Activated CD8-positive, alpha-beta memory T cell treated with anti-CD3 and anti-CD28 coated beads, Interleukin-2, amount 50 U/mL, for 1 hour (primary cell): ENCODE data around the gene FAM200B.

Experiments
- DNase-seq: peaks from one replicate; pipeline ENCODE4 v3.0.0-alpha.2; 2020; ENCODE audit errors: extremely low read depth

FAM200B gene

DNA sequence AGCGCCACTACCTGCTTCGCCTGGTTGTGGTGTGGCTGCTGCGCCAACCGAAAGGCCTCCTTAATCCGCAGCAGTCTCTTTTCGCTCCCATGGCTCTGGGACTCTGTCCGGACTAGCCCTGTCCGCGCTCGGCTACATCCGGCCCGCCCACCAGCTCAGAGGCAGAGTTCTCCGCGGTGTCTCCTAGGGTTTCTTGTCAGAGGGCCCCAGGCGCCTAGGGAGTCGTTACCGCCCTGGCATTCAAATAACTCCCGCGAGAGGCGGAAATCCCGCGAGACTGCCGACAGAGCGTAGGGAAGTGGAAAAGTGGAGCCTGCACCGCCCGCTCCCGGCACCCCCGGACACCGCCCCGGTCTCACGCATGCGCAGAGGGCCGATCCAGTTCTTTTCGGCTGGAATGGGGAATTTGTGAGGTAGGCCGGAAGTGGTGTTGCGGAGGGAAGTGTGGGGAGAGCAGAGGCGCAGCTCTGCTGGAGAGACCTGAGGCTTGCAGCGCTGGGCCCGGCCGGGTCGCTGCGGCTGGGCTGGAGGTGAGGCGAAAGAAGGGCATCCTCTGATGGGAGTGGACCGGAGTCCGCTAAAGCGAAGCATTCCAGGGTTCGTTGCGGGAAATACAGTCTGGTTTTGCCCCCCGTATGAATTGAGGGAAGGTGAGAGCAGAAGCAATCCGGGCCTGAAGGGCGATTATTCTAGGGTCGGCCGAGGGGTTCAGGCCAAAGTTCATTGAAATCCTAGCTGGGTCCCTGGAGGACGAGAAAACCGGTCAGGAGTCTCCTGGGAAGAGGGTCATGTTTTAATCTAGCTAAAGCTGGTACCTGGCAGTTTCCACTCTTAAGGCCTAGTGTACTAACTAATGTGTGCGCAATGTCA, at the start of gene FAM200B:
Gene FAM200B, plus strand, starts transcription at position 456 of the 870 bp plus-strand sequence. CDS start 5,151 bp downstream, outside the sequence.
- peak; percentile 76 for DNase-seq

GRCh38 chr4:15636818-15637217, 44.8 kb upstream of the FAM200B start:
- no peak for DNase-seq

GRCh38 chr4:15638418-15638817, 43.2 kb upstream of the FAM200B start:
- DNase-seq, result no peak

DNA sequence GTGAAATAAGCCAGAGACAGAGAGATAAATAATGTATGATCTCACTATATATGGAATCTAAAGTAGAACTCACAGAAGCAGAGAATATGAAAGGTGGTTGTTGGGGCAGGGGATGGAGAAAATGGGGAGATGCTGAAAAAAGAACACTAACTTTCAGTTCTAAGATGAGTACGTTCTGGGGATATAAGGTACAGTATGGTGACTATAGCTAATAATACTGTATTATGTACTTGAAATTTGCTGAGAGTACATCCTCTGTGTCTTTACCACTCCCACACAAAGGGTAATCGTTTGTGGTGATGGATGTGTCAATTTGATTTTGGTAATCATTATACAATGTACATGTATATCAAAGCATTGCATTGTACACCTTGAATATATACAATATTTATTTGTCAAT, 33.0 kb upstream of the FAM200B start:
- no peak for DNase-seq

DNA sequence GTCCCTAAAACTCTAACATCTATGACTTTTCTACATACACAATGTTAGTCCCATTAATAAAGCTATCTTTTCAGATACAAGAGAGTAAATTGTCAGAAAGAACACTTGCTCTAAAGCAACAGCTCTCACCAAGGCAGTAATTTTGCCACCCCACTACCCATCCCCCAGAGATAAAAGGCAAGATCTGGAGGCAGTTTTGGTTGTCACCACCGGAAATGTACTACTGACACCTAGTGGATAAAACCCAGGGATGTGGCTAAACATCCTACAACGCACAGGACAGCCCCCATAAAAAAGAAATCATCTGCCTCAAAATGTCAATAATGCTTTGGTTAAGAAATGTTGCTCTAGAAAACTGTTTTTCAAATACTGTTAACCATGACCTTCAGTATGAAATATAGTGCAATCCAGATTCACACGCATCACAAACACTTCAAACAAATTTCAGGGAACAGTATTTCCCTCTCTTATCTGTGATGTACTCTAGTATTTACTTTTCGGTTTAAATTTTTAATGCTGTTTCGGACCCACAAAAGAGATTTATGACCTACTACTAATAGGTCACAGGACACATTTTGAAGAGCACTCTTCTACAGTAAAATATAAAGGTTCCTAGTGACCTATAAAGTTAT, 31.6 kb upstream of the FAM200B start:
- peak; percentile 36 for DNase-seq

DNA sequence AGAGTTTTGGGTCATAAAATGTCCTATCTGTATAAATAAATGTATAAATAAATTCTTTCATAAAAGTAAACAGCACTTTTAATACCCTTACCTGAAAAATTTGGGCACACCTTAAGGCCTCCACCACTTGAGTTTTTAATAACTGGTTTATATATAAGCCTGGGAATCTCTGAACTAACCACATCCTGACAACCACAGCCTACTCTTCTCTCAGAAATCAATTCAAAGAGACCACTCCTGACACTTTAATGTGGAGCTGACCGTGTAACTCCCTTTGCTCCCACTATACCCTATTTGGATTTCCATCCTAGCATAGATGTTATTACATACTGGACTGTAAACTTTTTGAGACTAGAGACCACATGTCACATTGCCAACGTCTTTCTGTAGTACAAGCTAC, 30.0 kb upstream of the FAM200B start:
- no peak for DNase-seq

DNA sequence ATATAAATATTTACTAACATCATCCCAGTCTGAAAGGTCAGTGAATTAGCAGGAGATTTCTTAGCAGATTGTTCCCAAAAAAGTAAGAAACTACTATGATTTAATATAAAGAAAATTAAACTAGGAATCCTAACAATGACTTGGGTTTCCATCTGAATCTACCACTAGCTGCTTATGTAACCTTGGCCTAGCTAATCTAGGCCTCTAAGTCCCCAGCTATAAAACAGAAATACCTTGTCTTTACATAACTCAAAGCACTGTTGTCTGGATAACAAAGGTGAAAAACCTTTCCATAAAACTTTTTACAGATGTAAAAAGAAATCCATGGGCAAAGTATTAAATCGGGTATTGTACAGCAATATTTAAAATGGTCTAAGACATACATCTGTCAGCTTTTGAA, 29.4 kb upstream of the FAM200B start:
- DNase-seq, result no peak

GRCh38 chr4:15652841-15653240, 28.8 kb upstream of the FAM200B start:
- no peak for DNase-seq

GRCh38 chr4:15653420-15653819, 28.2 kb upstream of the FAM200B start:
- DNase-seq, result no peak

DNA sequence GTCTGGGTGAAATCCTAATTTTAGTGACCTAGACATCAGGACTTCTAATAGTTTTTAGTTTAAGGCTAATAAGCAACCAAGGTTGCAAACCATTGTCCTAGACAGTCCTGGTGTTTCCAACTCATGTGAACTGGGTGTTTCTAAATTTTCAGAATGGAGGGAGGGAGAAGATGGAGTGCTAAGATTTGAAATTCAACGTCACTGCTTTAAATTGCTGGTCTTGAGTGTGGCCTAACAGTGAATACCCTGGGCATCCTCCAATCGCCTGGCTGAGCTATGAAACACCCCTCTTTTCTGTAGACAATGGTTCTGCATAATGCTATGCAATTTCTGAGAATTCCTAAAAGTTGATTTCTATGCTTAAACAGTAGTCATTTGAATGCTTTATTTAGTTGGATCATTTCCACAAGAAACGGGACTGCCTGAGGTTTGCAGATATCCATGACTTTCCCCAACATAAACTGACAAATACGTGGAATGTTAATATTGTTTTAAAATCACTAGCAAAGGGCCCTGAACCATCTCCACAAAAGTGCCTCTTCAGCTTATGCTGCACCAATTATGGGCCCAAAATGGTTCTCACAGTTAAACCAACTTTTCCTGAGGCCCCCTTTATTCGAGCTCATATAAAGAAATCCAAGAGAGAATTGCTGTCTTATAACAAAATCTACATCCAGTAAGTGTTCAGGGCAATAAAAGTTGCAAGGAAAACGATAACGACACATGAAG, 27.6 kb upstream of the FAM200B start:
- DNase-seq, result no peak

GRCh38 chr4:15654593-15655222, 26.9 kb upstream of the FAM200B start:
- no peak for DNase-seq

DNA sequence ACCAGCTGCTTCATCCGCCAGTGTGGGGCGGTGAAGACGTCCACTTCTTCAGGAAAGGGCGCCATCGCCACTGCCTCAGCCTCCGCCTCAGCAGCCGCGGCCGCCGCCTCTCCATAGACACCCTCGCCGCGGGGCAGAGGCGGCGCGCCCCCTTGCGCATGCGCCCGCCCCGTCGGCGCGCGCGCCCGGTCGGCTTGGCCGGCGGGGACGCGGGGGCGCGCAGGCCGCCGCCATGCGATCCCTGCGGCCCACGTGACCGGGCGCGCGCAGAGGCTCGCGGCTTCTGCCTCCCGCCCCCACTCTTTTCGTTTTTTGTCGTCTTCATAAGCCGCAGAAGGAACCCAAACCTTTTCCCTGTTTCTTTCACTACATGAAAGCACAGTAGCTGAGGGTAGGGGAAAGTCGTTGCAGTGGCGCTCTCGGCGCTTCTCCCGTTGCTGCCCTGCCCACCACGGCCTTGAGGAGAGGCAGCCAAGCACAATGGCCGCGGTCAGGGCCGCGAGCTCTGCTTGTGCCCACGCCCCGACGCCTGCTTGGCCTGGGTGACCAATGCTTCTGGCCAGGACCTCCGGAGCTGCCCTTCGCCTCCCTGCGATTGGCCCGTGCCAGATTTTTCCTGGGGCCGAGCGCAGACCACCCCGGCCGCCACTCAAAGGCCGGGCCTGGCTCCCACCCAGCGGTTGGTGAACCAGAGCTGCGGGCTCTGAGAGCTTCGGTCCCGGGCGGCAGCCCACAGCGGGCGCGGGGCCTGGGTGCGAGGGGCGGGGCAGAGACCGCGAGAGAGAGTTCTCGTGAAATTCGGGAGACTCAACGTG, 26.2 kb upstream of the FAM200B start, which contains the start of gene FBXL5:
Gene FBXL5, minus strand, starts transcription at position 135 of the 815 bp plus-strand sequence. Its CDS starts 70 bp downstream, at position 65.
- peak; percentile 38 for DNase-seq

DNA sequence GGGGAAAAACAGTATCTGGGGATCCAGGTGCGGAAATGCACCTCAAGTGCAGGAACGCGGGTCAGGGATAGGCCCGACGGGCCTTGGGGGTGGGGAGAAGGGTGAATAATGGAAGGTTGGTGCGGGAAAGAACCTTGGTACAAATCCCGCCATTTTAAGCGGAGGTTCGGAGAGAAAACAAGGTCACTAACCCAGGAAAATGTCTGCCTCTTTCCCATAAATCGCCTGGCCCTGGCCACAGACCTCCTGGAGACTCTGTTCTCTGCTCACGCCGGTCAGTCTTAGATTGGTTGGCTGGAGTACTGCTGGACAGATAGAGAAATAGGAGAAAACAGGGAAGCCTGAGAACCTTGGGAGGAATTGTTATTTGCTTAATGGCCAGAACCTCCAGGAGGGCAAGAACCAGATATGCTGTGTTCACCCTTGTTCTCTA, 25.6 kb upstream of the FAM200B start:
- DNase-seq, result no peak

DNA sequence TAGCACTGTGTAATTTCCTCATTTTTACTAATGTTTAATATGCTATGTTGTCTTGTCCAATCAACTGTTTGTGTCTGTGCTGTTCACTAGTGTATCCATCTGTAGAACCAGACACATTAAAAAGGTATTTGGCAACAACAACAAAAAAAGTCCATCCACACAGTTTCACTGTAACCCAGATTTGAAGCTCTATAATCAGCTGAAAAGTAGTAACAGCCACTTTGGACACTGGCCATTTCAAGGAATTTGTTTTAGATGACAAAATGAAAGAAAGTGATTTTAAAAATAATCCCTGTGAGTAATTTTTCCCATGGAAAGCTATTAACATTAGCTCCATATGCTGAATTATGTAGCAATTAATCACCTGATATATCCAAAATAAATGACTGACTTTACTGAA, 24.3 kb upstream of the FAM200B start:
- no peak for DNase-seq

DNA sequence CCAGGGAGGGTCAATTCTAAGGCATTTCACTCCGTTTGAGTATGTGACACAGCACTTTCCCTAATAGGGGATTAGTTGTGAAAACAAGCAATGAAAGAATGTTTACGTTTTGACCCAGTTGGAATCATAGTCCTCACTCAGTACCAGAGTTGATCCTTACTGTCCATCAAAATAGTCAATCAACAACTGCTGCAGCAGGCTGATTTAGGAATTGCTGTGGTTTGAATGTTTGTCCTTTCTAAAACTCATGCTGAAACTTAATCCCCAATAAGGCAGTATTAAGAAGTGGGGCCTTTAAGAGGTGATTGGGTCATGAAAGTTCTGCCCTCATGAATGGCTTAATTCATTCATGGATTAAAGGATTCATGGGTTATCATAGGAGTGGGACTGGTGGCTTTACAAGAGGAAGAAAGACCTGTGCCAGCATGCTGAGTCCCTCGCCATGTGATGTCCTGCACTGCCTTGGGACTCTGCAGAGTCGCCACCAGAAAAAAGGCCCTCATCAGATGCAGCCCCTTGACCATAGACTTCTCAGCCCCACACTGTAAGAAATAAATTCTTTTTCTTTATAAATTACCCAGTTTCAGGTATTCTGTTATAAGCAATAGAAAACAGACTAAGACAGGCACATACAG, 23.4 kb upstream of the FAM200B start:
- no peak for DNase-seq

DNA sequence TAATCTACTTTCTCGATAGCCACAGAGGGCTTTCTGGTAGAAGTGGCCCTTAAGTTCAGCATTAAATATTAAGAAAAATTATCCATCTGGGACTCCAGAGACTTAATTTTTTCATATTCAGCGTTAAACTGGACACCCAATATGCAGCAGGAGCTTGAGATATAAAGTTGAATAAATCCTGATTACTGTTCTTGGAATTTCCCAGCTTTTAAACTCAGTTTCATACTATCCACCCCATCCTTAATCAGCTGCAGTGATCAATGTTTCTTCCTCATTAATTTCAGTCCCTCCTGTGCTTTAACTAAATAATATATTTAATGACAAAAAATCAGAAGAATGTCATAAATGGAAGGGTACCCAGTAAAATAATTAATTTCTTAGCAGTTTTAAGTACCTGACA, 22.8 kb upstream of the FAM200B start:
- DNase-seq, result no peak

- no peak for DNase-seq
Observed at GRCh38 chr4:15659768-15660570, 21.7 kb upstream of the FAM200B start.

DNA sequence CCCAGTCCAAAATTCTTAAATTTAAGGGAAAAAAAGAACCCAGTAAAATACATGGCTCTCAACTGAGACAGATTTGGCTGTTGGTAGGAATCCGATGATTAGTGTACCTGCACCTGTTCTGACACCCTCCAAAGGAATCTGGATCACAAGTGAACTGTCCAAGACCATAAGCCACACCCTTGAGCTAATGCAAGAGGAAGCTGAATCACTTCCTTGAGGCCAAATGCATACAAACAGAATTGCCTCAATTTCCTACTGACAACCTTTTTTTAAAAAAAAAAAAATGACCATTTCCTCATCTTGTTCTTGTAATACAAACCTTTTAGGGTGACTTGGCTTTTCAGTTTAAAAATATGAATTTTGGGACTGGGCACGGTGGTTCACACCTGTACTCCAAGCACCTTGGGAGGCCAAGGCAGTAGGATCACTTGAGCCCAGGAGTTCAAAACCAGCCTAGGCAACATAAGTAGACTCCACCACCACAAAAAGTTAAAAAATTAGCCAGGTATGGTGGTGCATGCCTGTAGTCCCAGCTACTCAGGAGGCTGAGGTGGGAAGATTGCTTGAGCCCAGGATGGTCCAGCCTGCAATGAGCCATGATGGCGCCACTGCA, 15.8 kb upstream of the FAM200B start:
- DNase-seq, result no peak

DNA sequence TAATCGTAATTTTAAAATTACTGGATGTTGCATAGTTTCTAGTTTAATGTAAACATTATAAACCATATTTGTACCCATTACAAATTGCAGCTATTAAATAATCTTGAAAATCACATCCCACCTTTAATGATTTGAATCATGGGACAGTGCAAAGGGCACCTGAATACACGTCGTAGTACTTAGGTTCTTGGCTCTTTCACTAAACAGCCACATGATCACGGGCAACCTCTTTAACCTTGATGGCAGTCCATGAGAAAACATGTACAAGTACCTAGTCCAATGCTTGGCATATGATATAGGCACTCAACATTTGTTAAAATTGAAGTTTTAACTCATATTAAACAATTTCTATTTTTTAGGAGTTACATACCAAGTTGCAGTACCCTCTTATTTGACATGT, 14.6 kb upstream of the FAM200B start:
- no peak for DNase-seq
